Measurements from ENCODE around the gene DCUN1D5.

DCUN1D5 gene

DNA sequence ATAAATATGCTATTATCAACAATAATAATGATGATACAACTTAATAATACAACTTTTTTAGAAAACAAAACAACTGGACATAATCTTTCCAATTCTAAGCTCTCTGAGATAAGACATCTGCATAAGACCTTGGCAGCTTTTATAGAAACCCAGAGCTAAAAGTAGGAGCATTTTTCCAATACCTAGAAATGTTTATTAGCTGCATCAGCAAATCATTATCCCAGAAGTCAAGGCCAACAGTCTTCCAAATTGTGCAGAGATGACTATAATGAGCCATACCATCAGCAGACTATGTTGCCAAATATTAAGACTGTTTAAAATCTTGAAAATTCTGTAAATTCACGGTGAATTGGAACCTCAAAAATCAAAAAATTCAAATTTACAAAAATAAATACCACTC lies 30.3 kb downstream of the DCUN1D5 start:
- H3K4me3 ChIP-seq (ENCODE audit: low read depth, low read length) = no peak overlapping the region
- TF ChIP-seq, protein P1, sequence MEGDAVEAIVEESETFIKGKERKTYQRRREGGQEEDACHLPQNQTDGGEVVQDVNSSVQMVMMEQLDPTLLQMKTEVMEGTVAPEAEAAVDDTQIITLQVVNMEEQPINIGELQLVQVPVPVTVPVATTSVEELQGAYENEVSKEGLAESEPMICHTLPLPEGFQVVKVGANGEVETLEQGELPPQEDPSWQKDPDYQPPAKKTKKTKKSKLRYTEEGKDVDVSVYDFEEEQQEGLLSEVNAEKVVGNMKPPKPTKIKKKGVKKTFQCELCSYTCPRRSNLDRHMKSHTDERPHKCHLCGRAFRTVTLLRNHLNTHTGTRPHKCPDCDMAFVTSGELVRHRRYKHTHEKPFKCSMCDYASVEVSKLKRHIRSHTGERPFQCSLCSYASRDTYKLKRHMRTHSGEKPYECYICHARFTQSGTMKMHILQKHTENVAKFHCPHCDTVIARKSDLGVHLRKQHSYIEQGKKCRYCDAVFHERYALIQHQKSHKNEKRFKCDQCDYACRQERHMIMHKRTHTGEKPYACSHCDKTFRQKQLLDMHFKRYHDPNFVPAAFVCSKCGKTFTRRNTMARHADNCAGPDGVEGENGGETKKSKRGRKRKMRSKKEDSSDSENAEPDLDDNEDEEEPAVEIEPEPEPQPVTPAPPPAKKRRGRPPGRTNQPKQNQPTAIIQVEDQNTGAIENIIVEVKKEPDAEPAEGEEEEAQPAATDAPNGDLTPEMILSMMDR (IDR thresholded peaks at IDR 0.05; ENCODE audit: borderline replicate concordance, insufficient read depth, low read depth, low read length) = no peak

DNA sequence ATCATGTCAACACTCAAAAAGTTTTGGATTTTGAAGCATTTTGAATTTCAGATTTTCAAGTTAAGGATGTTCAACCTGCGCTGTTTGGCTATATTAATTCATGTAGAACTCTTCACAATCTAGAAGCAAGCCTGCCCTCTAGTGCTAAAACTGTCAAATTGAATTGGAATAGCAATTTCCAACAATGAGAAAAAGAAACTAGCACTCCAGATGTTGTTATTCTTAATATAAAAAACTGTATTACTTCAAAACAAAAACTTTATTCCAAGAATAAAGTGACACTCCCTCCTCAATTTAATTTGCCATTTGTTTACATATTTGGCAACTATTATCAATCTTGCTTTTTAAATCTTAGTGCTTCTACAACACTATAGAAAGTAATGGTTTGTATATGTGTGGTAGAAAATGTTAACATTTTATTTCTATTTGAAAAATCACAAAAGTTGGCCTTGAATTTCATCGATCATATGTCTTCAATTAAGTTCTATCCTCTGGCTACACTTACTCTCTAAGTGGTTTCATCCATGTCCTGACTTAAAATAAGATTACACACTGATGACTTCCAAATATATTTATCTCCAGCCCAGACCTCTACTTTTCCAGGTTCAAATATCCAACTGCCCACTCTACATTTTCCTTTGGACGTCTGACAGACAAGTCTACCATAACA lies 36.6 kb downstream of the DCUN1D5 start:
- TF ChIP-seq, protein P1 (IDR thresholded peaks at IDR 0.05; ENCODE audit: borderline replicate concordance, insufficient read depth, low read depth, low read length) = peak; percentile 34; the same call in 1 of the 2 replicates
- H3K4me3 ChIP-seq (ENCODE audit: low read depth, low read length) = no peak overlapping the region

DNA sequence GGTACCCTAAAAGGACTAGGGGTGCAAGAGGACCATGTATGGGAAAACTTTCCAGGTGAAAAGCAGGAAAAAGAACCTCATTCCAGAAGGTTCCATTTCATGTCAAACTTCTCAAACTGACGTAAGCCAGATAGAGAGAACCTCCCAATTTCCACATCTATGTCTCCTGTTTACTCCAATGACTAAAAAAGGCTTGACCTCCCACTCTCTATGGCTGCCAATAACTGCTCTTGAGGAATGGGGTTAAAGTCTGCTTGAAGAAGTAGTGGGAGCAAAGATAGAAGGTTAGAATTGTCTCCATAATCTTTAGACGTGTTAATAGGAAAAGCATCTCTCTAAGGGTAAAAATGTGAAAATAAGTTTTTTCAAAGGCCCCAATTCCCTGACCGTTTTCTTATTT lies 38.0 kb downstream of the DCUN1D5 start:
- no peak overlapping the region for H3K4me3 ChIP-seq (ENCODE audit: low read depth, low read length)
- TF ChIP-seq, protein P1 (IDR thresholded peaks at IDR 0.05; ENCODE audit: borderline replicate concordance, insufficient read depth, low read depth, low read length) = no peak

DNA sequence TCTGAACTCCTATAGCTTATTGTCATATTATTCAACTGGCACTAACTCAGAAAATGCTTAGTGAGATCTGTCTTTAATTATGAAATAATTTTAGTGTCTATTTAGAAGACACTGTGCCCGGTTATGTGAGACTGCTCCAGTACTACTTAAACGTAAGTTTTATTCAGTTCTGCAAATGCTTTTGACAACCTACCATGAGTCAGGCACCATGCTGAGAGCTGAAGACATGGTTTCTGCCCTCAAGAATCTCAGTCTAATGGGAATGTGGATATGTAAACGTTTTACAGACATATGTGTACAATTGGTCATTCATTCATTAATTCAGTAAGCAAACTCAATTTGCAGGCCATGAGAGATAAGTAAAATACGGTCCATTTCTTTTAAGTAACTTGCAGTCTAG lies 40.0 kb downstream of the DCUN1D5 start:
- TF ChIP-seq, protein P1 (IDR thresholded peaks at IDR 0.05; ENCODE audit: borderline replicate concordance, insufficient read depth, low read depth, low read length) = no peak

DNA sequence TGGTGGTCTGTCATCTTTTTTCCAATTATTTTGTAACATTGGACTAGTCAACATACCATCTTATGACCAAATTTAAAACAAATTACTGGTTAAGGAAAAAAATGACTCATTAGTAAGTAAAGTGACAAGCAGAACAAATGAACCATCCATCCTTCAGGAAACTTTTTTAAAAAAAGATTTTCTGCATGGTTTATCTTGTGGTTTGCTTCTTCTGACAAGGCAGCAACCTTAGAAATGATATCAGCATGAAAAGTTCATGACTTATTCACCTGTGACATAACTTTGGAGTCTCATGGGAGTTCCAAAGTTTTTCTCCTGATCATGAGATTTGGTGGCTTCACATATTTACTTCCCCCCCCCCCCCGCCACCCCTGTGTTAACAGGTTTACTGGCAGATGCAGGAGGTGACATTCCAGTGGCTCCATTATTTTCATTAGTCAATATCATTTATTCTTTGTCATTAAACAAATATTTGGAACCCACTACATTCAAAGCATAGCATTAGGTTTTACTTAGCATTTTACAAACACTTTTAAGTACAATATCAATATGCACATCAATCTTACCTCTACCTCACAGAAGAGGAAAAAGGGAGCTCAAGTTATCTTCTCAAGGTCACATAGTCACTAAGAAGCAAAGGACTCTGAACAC lies 40.7 kb downstream of the DCUN1D5 start:
- TF ChIP-seq, protein P1 (IDR thresholded peaks at IDR 0.05; ENCODE audit: borderline replicate concordance, insufficient read depth, low read depth, low read length) = no peak
- no peak overlapping the region for H3K4me3 ChIP-seq (ENCODE audit: low read depth, low read length)

More for the DNA sequence above, 40.0 kb downstream of the DCUN1D5 start:
- H3K4me3 ChIP-seq (ENCODE audit: low read depth, low read length) = no peak overlapping the region

DNA sequence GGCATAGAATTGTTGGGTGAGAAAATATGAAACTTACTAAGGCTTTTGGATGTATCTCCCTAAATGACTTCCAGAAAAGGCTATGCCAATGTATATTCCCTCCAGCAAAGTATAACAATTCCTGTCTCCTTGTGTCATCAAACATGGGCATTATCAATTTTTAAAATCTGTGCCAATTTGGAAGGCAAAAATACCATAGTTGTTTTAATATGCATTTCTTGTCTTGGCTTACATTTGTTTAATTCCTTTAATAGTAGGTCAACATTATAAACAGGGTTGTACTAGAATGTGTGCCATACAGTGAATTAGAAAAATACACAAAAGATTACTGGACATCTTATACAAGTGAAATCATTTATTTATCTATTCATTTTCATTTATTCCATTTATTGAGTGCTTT lies 41.6 kb downstream of the DCUN1D5 start:
- TF ChIP-seq, protein P1 (IDR thresholded peaks at IDR 0.05; ENCODE audit: borderline replicate concordance, insufficient read depth, low read depth, low read length) = no peak
- H3K4me3 ChIP-seq (ENCODE audit: low read depth, low read length) = no peak overlapping the region

DNA sequence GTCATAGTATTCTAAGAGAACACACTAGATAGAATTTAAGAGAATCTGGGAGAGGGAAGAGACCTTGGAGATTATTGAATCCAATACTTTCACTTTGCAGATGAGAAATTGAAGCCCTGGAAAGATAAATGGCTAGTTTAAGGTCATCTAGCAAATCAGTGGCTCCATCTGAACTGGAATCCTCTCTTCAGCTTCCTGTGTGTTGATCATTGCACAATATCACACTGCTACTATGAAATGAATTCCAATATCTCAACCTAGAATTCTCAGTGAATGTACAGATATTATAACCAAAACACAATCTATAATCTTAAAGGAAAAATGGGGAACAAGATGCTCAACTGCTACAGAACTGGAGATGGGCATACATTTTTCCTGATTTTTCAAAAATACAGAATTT lies 44.1 kb downstream of the DCUN1D5 start:
- H3K4me3 ChIP-seq (ENCODE audit: low read depth, low read length) = no peak overlapping the region
- TF ChIP-seq, protein P1 (IDR thresholded peaks at IDR 0.05; ENCODE audit: borderline replicate concordance, insufficient read depth, low read depth, low read length) = no peak
